Activated CD4-positive, alpha-beta memory T cell treated with anti-CD3 and anti-CD28 coated beads, Interleukin-2, amount 10 ng/mL, durations not matched to agents 7 days and 5 days (primary cell): ENCODE data around the gene CTNS. TPM values are rescaled to one million over a fixed set of nuclear protein-coding genes. Genes with fewer than 3 reads are reported as not detected.
"Not testable (repeated sequence)": the region's sequence is repeated elsewhere in the genome, so short reads cannot be mapped to it uniquely, and the experiment has no call there.

ENCODE experiments used
- CTCF ChIA-PET: fragments of 350-600 bp; sonication (Branson Sonifier 250); formaldehyde crosslinking; loops from one replicate; lab custom pipeline; 2021; ENCODE audit warnings: antibody characterized with exemption, inconsistent platforms; lab: Charles Lee
- POLR2A ChIA-PET: fragments of 350-600 bp; sonication (Branson Sonifier 250); formaldehyde crosslinking; loops from one replicate; lab custom pipeline; 2021; ENCODE audit warnings: antibody characterized with exemption; lab: Charles Lee
- DNase-seq: peaks from one replicate; pipeline ENCODE4 v3.0.0-alpha.2; 2020
- H3K27ac Mint-ChIP-seq: one replicate; pipeline ENCODE4 v1.8.0; 2021; ENCODE audit warnings: mild to moderate bottlenecking, mixed read lengths
- H3K27me3 Mint-ChIP-seq: one replicate; pipeline ENCODE4 v1.8.0; 2021; ENCODE audit warnings: mixed read lengths
- H3K36me3 Mint-ChIP-seq: one replicate; pipeline ENCODE4 v1.8.0; 2021; ENCODE audit warnings: low read depth, mixed read lengths
- H3K4me1 Mint-ChIP-seq: one replicate; pipeline ENCODE4 v1.8.0; 2021; ENCODE audit warnings: mixed read lengths
- H3K4me3 Mint-ChIP-seq: one replicate; pipeline ENCODE4 v1.8.0; 2021; ENCODE audit warnings: mild to moderate bottlenecking, mixed read lengths
- H3K9me3 Mint-ChIP-seq: one replicate; pipeline ENCODE4 v1.8.0; 2021; ENCODE audit warnings: mixed read lengths
- total RNA-seq, 2 experiments: library from RNA; stranded (reverse); gene quantifications; one replicate each; pipeline ENCODE4 v1.2.3, GENCODE V29; 2021

CTNS gene
- total RNA-seq, 2 experiments from 2014 or later = 24.5 to 26.5 TPM

DNA sequence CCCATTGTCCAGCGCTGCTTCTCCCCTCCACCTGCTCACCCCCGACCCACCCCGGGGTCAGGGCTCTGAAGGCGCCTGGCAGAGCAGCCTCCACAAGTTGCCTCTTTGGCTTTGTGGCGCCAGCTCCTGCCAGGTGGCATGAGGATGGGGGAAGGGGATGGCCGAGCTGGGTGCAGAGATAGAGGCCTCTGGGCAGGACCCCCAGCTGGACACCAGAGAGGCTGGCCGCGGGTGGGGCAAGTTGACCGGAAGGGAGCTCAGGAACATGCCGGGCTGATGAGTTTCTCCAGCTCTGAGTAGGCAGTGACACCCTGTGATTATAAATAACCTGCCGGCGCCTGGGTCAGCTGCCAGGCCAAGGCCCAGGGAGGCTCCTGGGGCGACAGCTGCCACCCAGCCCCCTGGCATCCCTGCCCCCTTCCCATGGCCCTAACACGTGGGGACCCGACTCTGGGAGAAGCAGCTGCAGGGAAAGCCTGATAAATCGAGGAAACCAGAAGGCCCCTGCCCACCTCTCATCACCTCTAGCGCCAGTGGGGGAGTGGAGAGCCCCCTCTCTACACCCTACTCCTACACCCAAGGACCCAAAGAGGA lies 58.7 kb downstream of the CTNS start:
- peaks cover 13% of the 10 kb centered on the region for H3K36me3 Mint-ChIP-seq
- CTCF ChIA-PET = interaction anchor here (0.5 to 2.4 kb wide), 9 partner anchors 13 to 133 kb away, joined by 3 to 12 read pairs (median 5); partner anchors contain the start of genes HASPIN and SHPK
- H3K4me3 Mint-ChIP-seq = peak overlapping the region; percentile 81
- DNase-seq = no peak
- POLR2A ChIA-PET = interaction anchor here (1.0 to 5.8 kb wide), 9 partner anchors 15 to 55 kb away, joined by 3 to 74 read pairs (median 5); partner anchors contain the start of genes EMC6, HASPIN and TAX1BP3
- no peaks in the 10 kb centered on the region for H3K27me3 Mint-ChIP-seq
- H3K4me1 Mint-ChIP-seq = peaks cover 34% of the 10 kb centered on the region
- H3K9me3 Mint-ChIP-seq = no peaks in the 10 kb centered on the region
- peak overlapping the region; percentile 44 for H3K27ac Mint-ChIP-seq

DNA sequence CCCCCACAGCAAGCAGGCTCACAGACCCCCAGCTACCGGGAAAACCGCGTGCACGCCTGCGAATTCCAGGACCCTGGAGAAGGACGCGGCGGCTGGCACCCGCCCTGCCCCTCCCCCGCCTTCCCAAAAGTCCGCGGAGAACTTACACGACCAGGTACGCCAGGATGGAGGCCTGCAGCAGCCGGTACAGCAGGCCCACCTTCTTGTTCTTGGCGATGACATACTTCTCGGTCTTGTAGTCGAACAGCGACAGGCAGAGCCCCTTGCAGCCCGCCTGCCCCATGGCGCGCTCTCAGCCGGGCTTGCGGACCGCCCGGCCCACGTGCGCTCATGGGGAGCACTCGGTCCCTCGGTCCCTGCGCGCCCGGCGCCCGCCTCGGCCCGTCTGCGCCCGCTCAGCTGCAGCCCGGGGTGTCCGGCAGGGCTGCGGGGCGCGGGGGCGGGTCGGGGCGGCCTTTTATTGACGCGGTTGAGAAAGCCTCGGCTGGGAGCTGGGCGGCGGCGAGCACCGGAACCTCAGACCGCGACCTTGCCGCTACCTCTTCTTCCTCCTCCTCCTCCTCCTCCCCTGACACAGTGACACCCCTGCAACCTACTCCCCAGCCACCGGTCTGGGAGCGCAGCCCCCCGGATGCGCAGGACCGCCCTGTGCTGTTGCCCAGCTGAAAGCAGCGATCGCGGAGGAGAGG lies 59.3 kb downstream of the CTNS start, which contains the start of gene P2RX5:
TSS of gene P2RX5 (minus strand) at position 433 of the 689 bp plus-strand sequence. CDS start at position 283, 150 bp downstream.
- Mint-ChIP-seq H3K4me1 (peaks cover 34% of the 10 kb centered on the region), H3K27ac (peak within 1 kb of the TSS; percentile 79), H3K27me3 (no peaks in the 10 kb centered on the region), H3K4me3 (peak within 1 kb of the TSS; percentile 85), H3K36me3 (peaks cover 11% of the 10 kb centered on the region), H3K9me3 (no peaks in the 10 kb centered on the region)
- CTCF ChIA-PET = interaction anchor here (0.5 to 2.4 kb wide), 9 partner anchors 13 to 132 kb away, joined by 3 to 12 read pairs (median 5); partner anchors contain the start of genes HASPIN and SHPK
- POLR2A ChIA-PET = interaction anchor here (0.7 to 5.8 kb wide), 10 partner anchors 10 to 54 kb away, joined by 3 to 74 read pairs (median 5); partner anchors contain the start of genes EMC6, HASPIN and TAX1BP3
- peak; percentile 61 for DNase-seq

DNA sequence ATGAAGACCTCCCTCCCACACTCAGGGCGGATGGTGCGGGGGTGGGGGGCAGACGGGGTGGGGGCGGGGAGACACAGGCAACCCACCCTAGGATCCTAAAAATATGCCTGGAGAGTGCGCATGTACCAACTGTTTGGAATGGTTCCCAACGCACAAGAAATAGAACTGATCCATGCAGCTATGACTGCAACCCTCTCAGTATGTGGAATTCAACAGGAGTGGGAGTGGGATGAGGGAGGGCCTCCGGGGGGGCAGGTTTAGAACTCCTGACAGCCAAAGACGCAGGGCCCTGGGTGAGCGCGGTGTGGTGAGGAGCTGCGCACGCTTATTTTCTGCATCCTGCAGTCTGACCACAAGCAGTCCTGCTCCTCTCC lies 60.5 kb downstream of the CTNS start:
- Mint-ChIP-seq H3K4me1 (peaks cover 28% of the 10 kb centered on the region), H3K4me3 (no peak overlapping the region), H3K9me3 (no peaks in the 10 kb centered on the region), H3K27ac (no peak overlapping the region), H3K36me3 (peaks cover 13% of the 10 kb centered on the region), H3K27me3 (no peaks in the 10 kb centered on the region)
- no peak for DNase-seq
- POLR2A ChIA-PET = interaction anchor here (1.5 to 5.8 kb wide), 3 partner anchors 13 to 53 kb away, joined by 7 to 74 read pairs (median 29); partner anchors contain the start of gene HASPIN
- CTCF ChIA-PET = no interaction called here

DNA sequence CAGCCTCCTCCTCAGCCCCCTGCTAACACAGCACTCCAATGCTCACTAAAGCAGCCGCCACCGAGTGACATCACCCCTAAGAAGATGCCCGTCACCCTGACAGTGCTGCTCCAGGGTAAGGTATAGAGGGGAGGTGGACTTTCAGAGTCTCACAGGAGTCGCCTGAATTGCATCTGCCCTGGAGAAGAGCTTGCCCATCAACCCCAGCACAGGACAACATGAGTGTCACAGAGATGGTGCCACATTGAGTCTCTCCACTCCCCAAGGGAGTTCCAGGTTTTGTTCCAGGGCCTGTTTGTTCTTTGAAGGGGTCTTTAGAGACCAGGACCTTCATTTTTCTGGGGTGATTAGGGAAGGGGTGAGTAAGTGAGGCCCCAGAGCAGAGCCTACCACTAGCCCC lies 61.6 kb downstream of the CTNS start:
- H3K4me3 Mint-ChIP-seq = no peak overlapping the region
- H3K9me3 Mint-ChIP-seq = peaks cover 2% of the 10 kb centered on the region
- peaks cover 25% of the 10 kb centered on the region for H3K4me1 Mint-ChIP-seq
- POLR2A ChIA-PET = interaction anchor here (5.8 kb wide), 1 partner anchor 12 kb away, joined by 74 read pairs; no protein-coding TSS in a partner anchor
- CTCF ChIA-PET = no interaction called here
- H3K27me3 Mint-ChIP-seq = no peaks in the 10 kb centered on the region
- no peak for DNase-seq
- no peak overlapping the region for H3K27ac Mint-ChIP-seq
- H3K36me3 Mint-ChIP-seq = peaks cover 22% of the 10 kb centered on the region

DNA sequence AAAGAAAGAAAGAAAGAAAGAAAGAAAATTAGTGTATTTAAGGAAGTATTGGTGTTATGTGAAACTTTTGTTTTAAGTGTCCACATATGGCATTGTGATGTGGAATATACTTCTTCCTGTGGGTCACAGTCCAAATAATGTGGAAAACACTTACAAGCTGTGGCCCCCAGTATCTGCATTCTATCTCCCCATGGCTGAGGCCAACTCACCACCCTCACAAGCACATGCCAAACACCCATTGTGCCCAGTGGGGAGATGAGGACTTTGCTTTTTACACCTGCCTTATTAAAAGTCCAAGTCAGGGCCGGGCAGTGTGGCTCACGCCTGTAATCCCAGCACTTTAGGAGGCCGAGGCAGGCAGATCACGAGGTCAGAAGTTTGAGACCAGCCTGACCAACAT lies 63.4 kb downstream of the CTNS start:
- ChIA-PET POLR2A (no interaction called here), CTCF (no interaction called here)
- Mint-ChIP-seq H3K27ac (no peak overlapping the region), H3K4me1 (peaks cover 9% of the 10 kb centered on the region), H3K36me3 (peaks cover 22% of the 10 kb centered on the region), H3K4me3 (no peak overlapping the region), H3K9me3 (peaks cover 2% of the 10 kb centered on the region), H3K27me3 (no peaks in the 10 kb centered on the region)
- no peak for DNase-seq

DNA sequence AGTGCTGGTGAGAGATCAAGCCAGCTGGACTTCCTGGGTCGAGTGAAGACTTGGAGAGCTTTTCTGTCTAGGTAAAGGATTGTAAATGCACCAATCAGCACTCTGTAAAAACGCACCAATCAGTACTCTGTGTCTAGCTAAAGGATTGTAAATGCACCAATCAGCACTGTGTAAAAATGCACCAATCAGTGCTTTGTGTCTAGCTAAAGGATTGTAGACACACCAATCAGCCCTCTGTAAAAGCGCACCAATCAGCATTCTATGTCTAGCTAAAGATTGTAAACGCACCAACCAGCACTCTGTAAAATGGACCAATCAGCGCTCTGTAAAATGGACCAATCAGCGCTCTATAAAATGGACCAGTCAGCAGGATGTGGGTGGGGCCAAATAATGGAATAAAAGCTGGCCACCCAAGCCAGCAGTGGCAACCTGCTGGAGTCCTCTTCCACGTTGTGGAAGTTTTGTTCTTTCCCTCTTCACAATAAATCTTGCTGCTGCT lies 65.5 kb downstream of the CTNS start:
- not testable (repeated sequence) for H3K4me3 Mint-ChIP-seq, H3K27me3 Mint-ChIP-seq, H3K4me1 Mint-ChIP-seq, H3K9me3 Mint-ChIP-seq, H3K27ac Mint-ChIP-seq, DNase-seq
- H3K36me3 Mint-ChIP-seq = peaks cover 25% of the 10 kb centered on the region
- POLR2A ChIA-PET = interaction anchor here (0.8 kb wide), 1 partner anchor 9 kb away, joined by 4 read pairs; no protein-coding TSS in a partner anchor
- CTCF ChIA-PET = interaction anchor here (1.1 to 1.4 kb wide), 2 partner anchors 9 to 144 kb away, joined by 3 read pairs; partner anchors contain the start of gene NCBP3

DNA sequence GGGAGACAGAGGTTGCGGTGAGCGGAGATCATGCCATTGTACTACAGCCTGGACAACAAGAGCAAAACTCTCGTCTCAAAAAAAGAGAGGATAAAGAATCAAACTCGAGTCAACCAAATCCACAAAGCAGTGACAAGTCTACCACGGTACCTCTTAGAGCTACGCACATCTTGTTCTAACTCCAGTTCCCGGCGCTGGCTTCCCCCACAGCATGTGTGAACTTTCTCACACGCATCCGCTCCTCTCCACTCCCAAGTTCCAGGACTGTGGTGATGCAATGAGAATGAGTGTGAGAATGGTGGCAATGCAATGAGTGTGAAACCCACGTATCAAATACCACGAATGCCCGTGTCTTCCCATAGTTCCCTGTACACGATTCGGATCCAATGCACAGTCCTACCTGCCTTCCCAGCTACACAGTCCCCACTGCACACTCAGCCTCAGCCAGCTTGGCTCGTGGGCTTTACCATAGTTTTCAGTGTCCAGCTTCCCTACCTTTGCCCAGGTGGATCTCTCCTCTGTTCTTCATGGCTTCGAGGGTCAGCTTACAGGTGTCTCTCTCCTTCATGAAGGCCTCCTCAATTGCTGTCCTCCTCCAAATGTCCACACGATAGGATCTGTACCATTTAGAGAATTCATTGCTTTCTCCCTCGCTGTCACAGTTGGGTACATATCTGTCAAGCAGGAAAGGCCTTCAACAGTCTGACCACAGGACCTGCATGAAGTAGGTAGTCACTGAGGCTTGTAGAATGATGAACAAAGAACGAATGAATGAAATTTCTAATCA lies 68.6 kb downstream of the CTNS start:
- DNase-seq = no peak
- Mint-ChIP-seq H3K9me3 (peaks cover 2% of the 10 kb centered on the region), H3K27me3 (no peaks in the 10 kb centered on the region), H3K36me3 (peaks cover 28% of the 10 kb centered on the region), H3K4me1 (peaks cover 21% of the 10 kb centered on the region), H3K27ac (no peak overlapping the region), H3K4me3 (no peak overlapping the region)
- POLR2A ChIA-PET = interaction anchor here (1.5 kb wide), 1 partner anchor 9 kb away, joined by 5 read pairs; the partner anchor contains the start of gene P2RX5
- CTCF ChIA-PET = no interaction called here

DNA sequence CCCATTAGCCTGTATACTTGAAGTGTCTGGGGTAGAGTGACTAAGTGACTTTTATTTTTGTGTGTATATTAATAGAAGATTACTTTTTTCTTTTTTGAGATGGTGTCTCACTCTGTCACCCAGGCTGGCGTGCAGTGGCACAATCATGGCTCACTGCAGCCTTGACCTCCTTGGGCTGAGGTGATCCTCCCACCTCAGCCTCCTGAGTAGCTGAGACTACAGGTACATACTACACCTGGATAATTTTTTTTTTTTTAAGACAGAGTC lies 69.1 kb downstream of the CTNS start:
- H3K27me3 Mint-ChIP-seq, CTCF ChIA-PET, H3K4me3 Mint-ChIP-seq, DNase-seq, H3K9me3 Mint-ChIP-seq, H3K27ac Mint-ChIP-seq: not testable (repeated sequence)
- POLR2A ChIA-PET = interaction anchor here (1.5 kb wide), 1 partner anchor 9 kb away, joined by 5 read pairs; the partner anchor contains the start of gene P2RX5
- H3K36me3 Mint-ChIP-seq = peaks cover 27% of the 10 kb centered on the region
- peaks cover 25% of the 10 kb centered on the region for H3K4me1 Mint-ChIP-seq

DNA sequence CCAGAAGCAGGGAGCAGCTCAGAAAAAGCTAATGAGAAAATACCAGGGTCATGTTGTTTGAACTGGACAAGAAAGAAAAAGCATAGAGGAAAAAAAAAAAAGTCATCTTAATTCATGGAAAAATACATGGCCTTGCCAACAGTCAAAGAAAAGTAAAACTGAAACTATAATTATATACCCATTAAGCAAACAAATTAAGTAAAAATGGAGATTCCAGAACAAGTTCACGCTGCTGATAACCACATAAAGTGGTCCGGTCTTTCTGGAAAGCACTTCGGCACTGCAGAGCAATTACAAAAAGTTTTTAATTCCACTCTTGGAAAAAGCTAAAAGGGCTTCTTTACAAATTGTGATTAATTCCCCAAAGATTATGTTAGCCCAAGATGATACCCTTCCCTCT lies 71.8 kb downstream of the CTNS start:
- Mint-ChIP-seq H3K27me3 (no peaks in the 10 kb centered on the region), H3K4me3 (no peak overlapping the region), H3K36me3 (peaks cover 27% of the 10 kb centered on the region), H3K4me1 (peaks cover 50% of the 10 kb centered on the region), H3K27ac (no peak overlapping the region), H3K9me3 (no peaks in the 10 kb centered on the region)
- CTCF ChIA-PET = interaction anchor here (0.7 to 1.8 kb wide), 3 partner anchors 13 to 27 kb away, joined by 3 to 6 read pairs (median 4); no protein-coding TSS in a partner anchor
- POLR2A ChIA-PET = interaction anchor here (1.9 to 8.4 kb wide), 2 partner anchors 13 to 15 kb away, joined by 8 to 74 read pairs; partner anchors contain the start of genes HASPIN and P2RX5
- DNase-seq = no peak

DNA sequence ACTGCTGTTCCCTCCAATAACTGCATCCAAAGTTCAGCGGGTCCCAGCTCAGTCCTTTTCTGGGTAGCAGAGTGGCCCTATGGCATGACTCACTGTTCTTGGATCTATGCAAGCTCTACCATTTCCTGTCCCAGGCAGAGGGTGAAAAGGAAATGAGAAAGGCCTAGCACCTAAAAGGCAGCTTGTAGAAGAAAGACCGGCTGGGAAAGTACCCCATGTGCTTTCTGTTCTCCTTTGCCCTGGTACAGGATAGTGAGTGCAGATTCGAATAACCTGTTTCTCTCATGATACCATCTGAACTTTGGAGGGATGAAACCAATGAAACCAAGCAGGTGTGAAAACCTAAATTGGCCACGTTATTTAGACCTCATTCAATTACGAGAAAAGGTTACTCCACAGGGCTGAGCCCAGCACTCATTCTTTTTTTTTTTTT lies 74.4 kb downstream of the CTNS start:
- H3K36me3 Mint-ChIP-seq = peaks cover 38% of the 10 kb centered on the region
- H3K9me3 Mint-ChIP-seq = no peaks in the 10 kb centered on the region
- ChIA-PET CTCF (interaction anchor here (0.7 to 1.8 kb wide), 14 partner anchors 9 to 1238 kb away, joined by 3 to 18 read pairs (median 5); partner anchors contain the start of genes CTNS, HASPIN, NCBP3 and PFN1), POLR2A (interaction anchor here (0.6 to 8.4 kb wide), 16 partner anchors 8 to 918 kb away, joined by 3 to 74 read pairs (median 4); partner anchors contain the start of genes ATP2A3, CTNS, EMC6 and HASPIN)
- peak overlapping the region; percentile 97 for H3K27ac Mint-ChIP-seq
- H3K27me3 Mint-ChIP-seq = no peaks in the 10 kb centered on the region
- DNase-seq = peak; percentile 82
- peak overlapping the region; percentile 68 for H3K4me3 Mint-ChIP-seq
- peaks cover 59% of the 10 kb centered on the region for H3K4me1 Mint-ChIP-seq
